H1 (cell line): Measurements from ENCODE around the gene FGF23. TPM values are rescaled to one million over a fixed set of nuclear protein-coding genes. Genes with fewer than 3 reads are reported as not detected.

Source experiments
- polyA plus RNA-seq, 7 experiments: library from polyadenylated mRNA; depleted of rRNA in 3 of 7; stranded (reverse) in 5 of 7; unstranded in 2 of 7; fragments of >200 nt in 5 of 7; fragments of 200-250 nt in 2 of 7; gene quantifications; 1 replicate in 5 of 7; 2 replicates in 1 of 7; 4 replicates in 1 of 7; pipeline versions ENCODE4 v1.2.1 to v1.2.3, GENCODE V29; 2011 to 2013; ENCODE audit warnings: missing spikeins in 2 of 7, mixed read lengths in 2 of 7
- total RNA-seq: library from RNA; stranded (reverse); fragmentation: NEBNext Ultra II Directional; extraction: Animal tissue kit (Norgen Biotek cat#: 25700); gene quantifications from 2 replicates; pipeline ENCODE4 v1.2.1, GENCODE V29; 2021
- TF ChIP-seq, protein P1 (sequence below), 3 experiments: IDR thresholded peaks; 1 replicate in 2 of 3; 2 replicates in 1 of 3; pipeline versions ENCODE4 v1.5.1 to v1.6.1; 2011; ENCODE audit warnings: low read length in 3 of 3, mild to moderate bottlenecking in 3 of 3, inconsistent platforms in 2 of 3, low read depth in 1 of 3, moderate library complexity in 1 of 3; ENCODE audit not compliant: insufficient read depth in 1 of 3; ENCODE audit errors: control extremely low read depth in 1 of 3

FGF23 gene
- total and polyA plus RNA-seq, 2 of the 8 experiments (the other 6 are each of a cell fraction or from before 2014, with no cell fraction given): 0.35 to 0.67 TPM

GRCh38 chr12:4423528-4424195, 44.1 kb upstream of the FGF23 start (continued):
- TF ChIP-seq, protein P1, sequence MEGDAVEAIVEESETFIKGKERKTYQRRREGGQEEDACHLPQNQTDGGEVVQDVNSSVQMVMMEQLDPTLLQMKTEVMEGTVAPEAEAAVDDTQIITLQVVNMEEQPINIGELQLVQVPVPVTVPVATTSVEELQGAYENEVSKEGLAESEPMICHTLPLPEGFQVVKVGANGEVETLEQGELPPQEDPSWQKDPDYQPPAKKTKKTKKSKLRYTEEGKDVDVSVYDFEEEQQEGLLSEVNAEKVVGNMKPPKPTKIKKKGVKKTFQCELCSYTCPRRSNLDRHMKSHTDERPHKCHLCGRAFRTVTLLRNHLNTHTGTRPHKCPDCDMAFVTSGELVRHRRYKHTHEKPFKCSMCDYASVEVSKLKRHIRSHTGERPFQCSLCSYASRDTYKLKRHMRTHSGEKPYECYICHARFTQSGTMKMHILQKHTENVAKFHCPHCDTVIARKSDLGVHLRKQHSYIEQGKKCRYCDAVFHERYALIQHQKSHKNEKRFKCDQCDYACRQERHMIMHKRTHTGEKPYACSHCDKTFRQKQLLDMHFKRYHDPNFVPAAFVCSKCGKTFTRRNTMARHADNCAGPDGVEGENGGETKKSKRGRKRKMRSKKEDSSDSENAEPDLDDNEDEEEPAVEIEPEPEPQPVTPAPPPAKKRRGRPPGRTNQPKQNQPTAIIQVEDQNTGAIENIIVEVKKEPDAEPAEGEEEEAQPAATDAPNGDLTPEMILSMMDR (IDR thresholded peaks at IDR 0.05; ENCODE audit: control extremely low read depth in 1 of 3, insufficient read depth in 1 of 3, low read depth in 1 of 3, low read length in 3 of 3): no peak
- TF ChIP-seq, all 59 proteins: peak for 0
